HG03469 (cell line): ENCODE measurements around the gene PRRT3.
"Not testable (repeated sequence)": the region's sequence is repeated elsewhere in the genome, so short reads cannot be mapped to it uniquely, and the experiment has no call there.

Experiments
- ATAC-seq: cut with Tn5 transposase; IDR thresholded peaks from one replicate; pipeline ENCODE4 v1.9.1; 2021; ENCODE audit warnings: mild to moderate bottlenecking, moderate library complexity, moderate number of reproducible peaks; ENCODE audit not compliant: unreplicated experiment

Gene PRRT3

DNA sequence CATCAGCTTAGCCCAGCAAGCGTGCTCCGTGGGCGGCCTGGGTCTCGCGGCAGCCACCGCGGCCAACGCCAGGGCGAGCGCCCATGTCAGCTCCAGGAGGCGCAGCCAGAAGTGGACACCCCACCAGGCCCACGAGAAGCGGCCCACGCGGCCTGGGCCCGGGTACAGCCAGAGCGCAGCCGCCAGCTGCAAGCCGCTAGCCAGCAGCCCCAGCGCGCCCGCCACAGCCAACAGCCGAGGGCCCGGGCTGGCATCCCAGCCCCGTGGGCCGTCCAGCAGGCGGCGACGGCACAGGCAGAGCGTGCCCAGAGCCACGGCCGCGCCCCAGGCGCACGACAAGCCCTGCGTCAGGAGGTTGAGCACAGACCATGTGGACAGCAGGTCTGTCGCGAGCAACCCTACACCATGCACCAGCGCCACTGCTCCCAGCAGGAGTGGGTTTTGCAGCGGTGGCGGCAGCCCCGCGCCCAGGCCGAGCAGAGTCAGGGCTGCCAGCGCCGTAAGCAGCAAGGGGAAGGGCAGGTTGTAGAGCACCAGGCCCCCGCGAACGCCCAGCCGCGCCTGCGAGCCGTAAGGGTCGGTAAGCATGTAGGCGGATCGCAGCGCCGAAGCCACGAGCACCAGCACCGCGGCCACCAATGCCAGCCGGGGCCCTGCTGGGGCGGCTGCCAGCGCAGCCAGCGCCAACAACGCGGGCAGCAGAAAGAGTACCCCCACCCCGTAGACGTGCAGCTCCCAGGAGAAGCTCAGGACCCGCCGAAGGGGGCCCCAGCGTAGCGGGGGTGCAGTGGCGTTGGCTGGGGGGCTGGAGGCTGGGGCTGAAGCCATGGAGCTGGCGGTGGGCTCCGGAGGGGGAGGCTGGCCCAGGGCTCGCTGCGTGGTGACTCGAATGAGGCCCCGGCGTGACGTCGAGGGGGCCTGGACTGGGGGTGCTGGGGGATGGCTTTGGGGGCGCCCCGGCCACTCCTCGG lies 4.9 kb downstream of the PRRT3 start:
- ATAC-seq: no peak

DNA sequence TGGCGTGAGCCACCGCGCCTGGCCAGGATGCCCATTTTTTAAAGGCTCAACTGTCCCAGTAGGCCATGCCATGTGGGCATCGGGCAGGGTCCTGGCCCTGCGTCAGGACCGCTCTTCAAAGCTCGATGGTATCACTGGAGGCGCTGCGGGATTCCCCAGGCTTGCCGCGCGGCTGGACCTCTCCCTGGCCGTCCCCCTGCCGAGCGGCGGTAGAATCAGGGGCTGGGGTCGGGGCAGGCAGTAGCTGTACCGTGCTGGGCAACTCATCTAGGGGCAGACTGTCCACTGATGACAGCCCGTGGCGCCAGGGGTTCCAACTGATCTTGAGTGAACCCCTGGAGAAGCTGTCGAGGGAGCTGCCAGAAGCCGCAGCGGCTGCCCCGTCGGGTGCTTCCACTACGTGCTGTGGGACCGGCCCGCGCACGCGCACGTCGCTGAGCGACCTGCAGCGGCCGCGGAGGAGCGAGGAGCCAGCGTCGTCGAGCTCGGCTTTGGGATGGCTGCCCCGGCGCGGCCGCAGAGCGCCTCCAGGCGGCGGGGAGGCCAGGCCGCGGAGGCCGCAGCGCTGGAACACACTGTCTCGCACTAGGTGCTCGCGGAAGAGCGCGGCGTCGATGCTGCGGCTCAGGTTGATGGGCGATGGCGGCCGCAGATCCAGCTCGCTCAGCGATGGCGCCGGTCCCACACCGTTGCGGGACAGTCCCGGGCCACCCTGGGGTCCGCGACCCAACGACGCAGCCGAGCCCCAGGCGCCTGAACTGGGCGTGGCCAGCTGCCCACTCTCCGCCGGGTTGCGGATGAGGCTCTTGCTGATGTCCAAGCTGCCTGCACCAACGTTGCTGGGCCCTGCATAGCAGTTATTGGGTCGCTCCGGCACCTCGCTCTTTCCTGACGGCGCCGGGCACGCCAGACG lies 5.8 kb downstream of the PRRT3 start:
- ATAC-seq: no peak

- ATAC-seq: no peak
Observed at GRCh38 chr3:9945358-9945757, 6.8 kb downstream of the PRRT3 start.

GRCh38 chr3:9944271-9944670 lies 7.9 kb downstream of the PRRT3 start:
- ATAC-seq: no peak

GRCh38 chr3:9942934-9943690 lies 9.1 kb downstream of the PRRT3 start:
- no peak for ATAC-seq

DNA sequence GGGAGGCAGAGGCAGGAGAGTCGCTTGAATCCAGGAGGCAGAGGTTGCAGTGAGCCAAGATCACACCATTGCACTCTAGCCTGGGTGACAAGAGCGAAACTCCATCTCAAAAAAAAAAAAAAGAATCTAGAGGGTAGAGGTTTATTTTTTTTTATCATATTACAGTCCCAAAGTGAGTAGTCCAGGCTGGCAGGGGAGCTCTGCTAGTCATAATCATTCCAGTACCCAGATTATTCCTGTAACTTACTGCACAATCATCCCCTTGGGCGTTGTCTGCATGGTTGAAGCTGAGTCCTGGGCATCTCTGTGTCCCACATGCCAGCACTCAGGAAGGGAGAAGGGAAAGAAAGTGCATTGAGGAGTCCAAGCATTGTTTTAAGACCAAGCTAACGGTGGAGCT lies 10.0 kb downstream of the PRRT3 start:
- no peak for ATAC-seq

DNA sequence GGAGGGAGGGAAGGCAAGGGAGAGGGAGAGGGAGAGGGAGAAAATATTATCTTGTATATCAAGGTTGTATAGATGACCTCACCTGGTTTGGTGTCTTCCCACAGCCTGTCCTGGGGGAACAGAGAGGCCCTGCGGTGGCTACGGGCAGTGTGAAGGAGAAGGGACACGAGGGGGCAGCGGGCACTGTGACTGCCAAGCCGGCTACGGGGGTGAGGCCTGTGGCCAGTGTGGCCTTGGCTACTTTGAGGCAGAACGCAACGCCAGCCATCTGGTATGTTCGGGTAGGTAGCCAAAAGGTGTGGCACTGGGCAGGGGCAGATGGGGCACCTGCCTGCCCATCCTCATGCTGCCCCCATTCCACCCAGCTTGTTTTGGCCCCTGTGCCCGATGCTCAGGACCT lies 11.5 kb downstream of the PRRT3 start:
- no peak for ATAC-seq

GRCh38 chr3:9939906-9940305 lies 12.3 kb downstream of the PRRT3 start:
- not testable (repeated sequence) for ATAC-seq

DNA sequence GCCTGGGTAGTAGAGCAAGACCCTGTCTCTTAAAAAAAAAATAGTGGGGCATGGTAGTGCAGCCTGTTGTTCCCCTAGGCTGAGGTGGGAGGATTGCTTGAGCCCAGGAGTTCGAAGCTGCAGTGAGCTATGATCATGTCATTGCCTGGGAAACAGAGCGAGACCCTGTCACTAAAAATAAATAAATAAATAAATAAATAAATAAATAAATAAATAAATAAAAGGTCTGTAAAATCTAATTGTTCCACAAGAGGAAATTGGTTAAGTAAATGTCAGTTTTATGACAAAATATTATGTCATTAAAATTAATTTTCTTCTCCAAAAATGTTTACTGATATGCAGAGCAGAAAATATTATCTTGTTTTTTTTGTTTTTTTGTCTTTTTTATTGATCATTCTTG lies 13.2 kb downstream of the PRRT3 start:
- ATAC-seq: no peak

DNA sequence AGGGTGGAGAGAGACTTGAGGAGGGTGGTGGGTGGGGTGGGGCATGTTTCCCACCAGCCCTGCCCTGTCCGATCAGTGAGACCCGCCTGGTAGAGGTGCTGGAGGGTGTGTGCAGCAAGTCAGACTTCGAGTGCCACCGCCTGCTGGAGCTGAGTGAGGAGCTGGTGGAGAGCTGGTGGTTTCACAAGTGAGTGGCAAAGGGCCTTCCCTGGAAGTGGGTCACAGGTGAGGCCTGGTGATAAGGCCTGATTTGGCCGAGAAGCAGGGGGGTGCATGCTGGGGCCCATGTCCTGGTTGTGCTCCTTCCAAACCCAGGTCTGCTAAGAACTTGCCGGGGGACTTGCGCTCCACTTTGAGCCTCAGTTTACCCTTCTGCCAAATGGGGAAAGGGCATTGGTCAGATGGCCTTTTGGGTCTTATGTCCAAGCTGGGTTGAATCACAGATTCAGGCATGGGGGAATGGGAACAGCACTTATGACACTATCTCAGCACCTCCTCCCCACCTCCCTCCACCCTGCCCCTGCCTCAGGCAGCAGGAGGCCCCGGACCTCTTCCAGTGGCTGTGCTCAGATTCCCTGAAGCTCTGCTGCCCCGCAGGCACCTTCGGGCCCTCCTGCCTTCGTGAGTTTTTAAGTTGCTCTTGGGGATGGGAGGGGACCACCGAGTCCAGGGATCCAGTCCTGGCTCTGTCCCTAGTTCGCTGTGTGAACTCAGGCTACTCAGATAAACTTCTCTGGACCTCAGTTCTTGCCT lies 14.5 kb downstream of the PRRT3 start:
- ATAC-seq: no peak

DNA sequence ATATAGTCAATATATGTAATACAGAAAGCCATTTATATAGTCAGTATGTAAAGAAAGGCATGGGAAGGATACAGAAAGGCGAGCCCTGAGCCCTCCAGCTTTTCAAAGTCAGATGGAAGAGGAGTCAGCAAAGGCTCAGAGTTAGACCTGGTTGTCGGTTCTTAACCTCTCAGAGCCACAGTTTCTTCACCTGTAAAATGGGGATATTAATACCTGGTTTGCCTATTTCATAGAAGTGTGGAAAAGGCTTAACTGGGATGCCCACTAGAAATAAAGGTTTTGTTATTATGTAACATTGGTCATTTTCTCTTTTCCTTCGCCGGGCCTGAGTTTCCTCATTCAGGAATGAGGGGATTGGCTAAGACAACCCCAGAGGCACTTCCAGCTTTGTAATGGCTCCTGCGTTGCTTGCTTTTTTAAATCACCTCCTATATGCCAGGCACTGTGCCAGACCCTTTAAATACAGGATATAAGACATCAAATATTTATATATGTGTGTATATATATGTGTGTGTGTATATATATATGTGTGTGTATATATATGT lies 16.2 kb downstream of the PRRT3 start:
- no peak for ATAC-seq

- no peak for ATAC-seq
Observed at GRCh38 chr3:9934993-9935392, 17.2 kb downstream of the PRRT3 start.

DNA sequence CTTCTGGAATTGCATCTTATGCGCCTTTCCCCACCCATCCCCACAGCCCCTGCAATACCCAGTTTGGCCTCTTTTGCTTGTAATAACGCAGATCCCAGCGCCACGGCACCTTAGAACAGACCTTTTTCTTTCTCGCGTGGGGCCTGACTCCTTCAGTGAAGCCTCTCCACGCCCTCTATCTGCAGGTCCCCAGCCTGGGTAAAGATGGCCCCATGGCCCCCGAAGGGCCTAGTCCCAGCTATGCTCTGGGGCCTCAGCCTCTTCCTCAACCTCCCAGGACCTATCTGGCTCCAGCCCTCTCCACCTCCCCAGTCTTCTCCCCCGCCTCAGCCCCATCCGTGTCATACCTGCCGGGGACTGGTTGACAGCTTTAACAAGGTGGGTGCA lies 18.0 kb downstream of the PRRT3 start:
- ATAC-seq: no peak

- peak; percentile 83 for ATAC-seq
Observed at GRCh38 chr3:9933561-9934234, 18.5 kb downstream of the PRRT3 start, which contains the start of gene CRELD1. Gene CRELD1, plus strand, starts transcription at chr3:9933834. Its CDS starts 605 bp downstream, at chr3:9934439.

DNA sequence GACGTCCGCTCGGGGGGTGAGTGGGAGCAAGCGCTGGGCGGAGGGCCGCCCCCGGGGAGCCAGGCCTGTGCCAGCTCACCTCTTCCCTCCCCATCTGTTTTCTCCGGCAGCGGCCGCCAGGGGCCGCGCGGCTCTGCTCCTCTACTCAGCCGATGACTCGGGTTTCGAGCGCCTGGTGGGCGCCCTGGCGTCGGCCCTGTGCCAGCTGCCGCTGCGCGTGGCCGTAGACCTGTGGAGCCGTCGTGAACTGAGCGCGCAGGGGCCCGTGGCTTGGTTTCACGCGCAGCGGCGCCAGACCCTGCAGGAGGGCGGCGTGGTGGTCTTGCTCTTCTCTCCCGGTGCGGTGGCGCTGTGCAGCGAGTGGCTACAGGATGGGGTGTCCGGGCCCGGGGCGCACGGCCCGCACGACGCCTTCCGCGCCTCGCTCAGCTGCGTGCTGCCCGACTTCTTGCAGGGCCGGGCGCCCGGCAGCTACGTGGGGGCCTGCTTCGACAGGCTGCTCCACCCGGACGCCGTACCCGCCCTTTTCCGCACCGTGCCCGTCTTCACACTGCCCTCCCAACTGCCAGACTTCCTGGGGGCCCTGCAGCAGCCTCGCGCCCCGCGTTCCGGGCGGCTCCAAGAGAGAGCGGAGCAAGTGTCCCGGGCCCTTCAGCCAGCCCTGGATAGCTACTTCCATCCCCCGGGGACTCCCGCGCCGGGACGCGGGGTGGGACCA lies 19.2 kb downstream of the PRRT3 start:
- ATAC-seq: peak; percentile 55

- no peak for ATAC-seq
Observed at GRCh38 chr3:9932535-9932842, 19.7 kb downstream of the PRRT3 start.

GRCh38 chr3:9930804-9931418 lies 21.3 kb downstream of the PRRT3 start:
- no peak for ATAC-seq

- no peak for ATAC-seq
Observed at GRCh38 chr3:9928158-9928557, 24.1 kb downstream of the PRRT3 start.
